CD4-positive, alpha-beta T cell treated with Interleukin-1 beta for 1 hour (primary cell): ENCODE results near the gene RNF123.
"Not testable (repeated sequence)": the region's sequence is repeated elsewhere in the genome, so short reads cannot be mapped to it uniquely, and the experiment has no call there.

Source experiments
- DNase-seq, 2 donors: peaks; one replicate each; pipeline ENCODE4 v3.0.0-alpha.2; 2020 to 2022

The RNF123 gene

DNA sequence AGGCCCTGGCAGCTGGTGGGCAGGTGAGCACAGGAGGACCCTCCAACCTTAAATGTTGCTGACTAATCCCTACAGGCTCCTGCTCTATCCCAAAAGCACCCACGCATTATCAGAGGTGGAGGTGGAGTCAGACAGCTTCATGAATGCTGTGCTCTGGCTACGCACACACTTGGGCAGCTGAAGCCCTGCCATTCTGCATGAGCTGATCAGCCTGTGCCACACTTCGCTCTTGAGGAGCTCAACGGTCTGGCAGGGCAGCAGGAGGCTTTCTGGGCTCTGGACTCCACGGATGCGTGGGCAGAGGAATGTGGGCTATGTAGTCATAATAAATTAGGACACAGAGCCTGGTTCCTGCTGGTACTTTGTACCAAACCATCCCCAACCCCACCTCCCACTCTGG is 6.2 kb upstream of the RNF123 start:
- no peak for DNase-seq

DNA sequence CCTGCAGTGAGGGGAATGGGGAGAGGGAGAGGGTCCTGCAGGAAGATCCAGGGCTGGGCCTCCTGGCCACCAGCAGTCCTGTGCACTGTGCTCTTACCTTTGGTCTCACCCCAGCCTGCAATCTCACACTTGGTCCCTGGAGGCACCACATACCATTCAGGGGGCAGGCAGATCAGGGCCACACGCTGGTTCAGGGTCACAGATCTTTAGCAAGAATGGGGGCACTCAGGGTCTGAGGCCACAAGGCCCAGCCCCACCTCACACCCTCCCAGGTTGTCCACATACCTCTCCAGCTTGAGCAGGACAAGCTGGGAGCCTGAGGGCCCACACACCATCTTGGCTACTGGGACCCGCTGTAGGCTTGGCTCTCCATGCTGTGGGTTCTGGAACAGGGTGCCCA is 4.9 kb upstream of the RNF123 start:
- DNase-seq = not testable (repeated sequence)

DNA sequence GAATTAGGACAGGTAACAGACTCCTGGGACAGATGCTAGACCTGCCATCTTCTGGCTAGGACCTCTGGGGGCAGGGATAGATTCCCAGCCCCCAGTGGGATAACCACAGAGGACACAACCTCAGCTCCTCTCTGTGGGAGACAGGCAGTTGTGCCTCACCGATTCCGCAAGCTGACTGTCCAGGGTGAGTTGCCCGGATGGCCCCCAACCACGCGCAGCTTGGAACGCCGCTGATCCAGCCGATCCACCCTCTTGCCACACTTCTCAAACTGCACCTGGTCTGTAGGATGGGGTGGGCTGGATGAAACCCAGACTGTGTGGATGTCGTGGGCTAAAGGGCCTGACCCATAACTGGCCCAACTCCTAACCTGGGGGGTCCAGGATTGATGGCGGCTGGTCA is 4.3 kb upstream of the RNF123 start:
- not testable (repeated sequence) for DNase-seq

DNA sequence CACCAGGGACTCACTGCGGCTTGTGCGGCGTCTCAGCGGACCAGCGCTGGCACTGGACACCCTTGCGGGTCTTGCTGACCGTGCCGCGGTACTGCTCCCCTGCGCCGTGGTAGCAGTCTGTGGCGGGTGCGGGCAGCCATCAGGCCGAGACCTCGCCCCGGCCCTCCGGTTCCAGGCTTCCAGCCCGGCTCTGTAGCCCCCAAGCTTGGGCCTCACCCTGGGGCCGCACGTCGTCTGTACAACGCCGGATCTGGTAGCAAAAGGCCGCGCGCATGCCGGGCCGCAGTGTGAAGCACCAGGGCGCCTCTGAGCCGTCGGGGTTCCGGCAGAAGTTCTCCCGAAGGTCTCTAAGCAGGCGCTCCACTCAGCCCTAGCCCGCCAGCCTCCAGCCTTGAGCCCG is 3.5 kb upstream of the RNF123 start:
- DNase-seq = not testable (repeated sequence)

DNA sequence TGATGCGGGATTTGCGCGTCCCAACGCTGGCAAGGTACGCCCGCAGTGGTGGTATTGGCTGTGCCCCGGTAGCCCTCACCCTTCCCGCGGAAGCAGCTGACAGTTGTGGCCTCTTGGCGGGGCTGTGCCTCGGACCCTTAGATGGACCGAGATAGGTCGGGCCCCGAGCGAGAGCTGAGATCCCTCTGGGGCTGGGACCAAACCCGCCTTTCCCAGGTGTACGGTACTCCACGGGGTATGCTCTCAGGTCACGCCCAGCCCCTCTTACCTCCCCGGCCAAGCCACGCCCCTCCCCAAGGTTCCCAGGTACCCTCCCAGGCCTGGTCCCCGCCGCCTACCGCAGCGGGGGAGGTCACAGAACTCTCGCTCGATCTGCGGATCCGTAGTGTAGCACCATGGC is 3.0 kb upstream of the RNF123 start:
- peak; percentile 18 to 34 for DNase-seq

DNA sequence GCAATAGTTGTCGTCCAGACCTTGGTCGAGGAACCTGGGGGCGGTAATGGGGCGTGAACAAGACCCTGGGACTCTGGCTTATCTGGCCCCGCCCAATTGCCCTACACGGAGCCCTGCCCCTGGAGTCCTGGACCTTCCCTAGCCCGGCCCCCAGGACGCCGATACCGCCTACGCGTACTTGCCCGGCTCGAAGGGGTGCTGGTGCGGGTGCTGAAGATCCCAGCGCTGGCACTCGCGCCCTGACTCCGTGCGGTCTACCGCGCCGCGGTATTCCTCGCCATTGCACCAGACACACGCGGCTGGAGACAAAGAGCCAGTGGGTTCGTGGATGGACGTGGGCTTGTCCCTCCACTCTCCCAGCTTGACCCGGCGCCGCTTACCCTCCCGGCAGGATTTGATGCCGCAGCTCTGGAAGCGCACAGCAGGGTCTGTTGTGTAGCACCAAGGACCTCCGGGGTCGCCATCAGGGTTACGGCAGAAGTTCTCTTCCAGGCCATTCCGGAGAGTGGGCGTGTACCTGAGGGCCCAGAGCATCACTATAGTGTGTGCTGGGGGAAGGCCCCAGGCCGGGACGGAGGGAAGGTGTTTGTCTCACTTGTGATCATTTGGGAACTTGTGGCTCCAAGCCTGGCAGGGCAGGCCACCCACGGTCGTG is 2.5 kb upstream of the RNF123 start:
- DNase-seq = peak; percentile 37 to 43

DNA sequence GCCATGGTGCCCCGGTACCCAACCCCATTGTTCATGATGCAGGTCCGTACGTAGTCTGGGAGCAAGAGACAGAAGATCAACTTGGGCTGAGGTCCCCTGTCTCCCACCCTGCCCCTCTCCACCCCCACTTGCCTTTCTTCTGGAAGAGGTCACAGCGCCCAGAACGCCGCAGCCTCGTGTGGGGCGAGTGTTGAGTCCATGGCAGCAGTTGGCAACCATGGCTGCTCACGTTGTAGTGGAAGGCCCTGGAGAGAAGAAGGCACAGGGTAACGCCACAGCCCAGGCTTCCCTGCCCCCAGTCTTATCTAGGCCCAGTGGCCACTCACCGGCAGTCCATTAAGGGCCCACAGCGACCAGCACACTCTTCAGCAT is 1.9 kb upstream of the RNF123 start:
- not testable (repeated sequence) for DNase-seq

DNA sequence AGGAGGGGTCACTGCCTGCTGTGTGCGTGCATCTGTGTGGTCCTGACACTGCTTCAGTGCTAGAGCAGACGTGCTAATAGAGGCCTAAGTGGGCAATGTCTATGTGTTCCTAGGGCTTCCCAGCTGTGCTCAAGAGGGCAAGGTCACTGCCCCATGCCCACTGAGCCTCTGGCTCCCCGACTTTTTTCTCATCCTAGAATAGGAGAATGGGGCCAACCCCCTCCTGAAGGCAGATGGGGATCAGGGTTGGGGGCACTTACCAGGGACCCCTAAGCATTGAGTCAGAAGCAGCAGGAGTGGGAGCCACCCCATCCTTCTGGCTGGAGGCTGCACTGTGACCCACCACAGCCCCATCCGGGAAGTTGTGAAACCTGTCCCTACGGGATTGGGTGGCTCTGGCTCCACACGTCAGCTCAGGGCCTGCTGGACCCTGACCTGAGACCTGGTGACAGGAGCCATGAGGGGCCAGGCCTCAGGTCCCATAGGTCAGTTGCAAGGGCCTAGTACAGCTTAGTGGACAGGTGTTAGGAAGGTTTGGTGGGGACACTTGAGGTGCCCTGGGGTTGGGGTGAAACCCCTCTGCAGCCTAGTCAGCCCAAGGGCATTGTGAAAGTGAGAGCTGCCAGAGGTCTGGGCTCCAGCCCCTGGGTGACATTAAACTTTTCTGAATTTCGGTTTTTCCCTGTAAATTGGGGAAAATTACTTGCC is 865 bp upstream of the RNF123 start:
- DNase-seq = not testable (repeated sequence)

DNA sequence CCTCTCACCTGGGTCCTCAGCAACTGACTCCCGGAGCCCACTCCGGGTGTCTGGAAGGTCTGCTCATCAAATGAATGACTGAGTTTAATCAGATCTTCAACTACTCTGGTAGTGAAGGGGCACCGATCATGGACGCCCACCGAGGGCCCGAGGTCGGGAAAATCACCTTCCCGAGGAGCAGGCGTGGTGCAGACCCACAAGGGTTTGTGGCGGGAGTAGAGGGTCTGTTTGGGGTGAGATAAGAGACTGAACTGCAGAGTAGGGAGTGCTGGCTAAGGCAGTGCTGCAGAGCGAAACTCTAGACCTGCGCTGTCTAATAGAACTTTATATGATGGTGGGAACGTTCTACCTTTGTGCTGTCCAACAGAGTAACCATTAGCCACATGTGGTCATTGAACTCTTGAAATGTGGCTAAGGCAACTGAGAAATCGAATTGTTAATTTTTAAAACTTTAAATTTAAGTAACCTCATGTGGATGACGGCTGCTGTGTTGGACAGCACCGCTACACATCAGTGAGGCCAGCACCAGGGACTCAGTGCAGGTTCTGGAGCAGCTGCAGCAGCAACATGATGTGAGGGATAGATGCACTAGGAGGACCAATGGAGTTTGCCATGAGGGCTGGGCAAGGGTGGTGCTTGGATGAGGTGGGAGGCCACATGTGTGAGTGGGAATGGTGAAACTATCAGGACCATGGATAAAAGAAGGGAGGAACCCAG is 709 bp downstream of the RNF123 start:
- DNase-seq = not testable (repeated sequence)

DNA sequence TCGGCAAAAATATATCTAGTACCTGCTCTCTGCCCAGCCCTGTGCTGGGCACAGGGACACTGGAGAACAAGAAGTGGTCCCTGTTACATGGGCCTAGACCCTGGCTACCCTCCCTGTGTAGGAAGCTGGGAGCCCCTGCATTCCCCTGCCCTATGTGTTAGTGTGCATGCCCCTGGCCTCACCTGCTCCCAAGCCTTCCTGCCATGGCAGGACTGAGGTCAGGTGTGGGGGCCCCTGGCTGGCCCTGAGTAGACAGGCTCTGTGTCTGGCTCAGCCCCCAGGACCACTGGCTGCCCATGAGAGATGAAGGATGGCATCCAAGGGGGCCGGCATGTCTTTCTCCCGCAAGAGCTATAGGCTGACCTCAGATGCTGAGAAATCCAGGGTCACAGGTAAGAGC is 1.5 kb downstream of the RNF123 start:
- DNase-seq = not testable (repeated sequence)

DNA sequence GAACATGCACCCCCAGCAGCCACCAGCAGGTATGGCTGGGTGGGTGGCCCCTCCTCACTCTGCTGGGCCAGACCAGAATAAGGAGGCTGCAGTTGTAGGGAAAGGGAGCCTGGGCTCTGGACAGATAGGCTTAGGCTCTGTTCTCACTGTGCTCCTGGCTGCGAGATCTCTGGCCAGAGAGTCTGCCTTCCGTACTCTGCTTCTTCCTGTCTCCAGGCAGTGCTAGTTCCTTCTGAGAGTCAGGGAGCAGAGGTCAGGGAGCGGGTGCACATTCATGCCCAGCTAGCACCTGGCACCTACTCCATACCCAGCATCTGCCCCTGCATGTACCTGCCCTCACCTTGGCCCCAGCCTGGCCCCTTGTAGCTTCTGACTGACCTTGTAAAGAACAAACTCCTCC is 2.1 kb downstream of the RNF123 start:
- not testable (repeated sequence) for DNase-seq

DNA sequence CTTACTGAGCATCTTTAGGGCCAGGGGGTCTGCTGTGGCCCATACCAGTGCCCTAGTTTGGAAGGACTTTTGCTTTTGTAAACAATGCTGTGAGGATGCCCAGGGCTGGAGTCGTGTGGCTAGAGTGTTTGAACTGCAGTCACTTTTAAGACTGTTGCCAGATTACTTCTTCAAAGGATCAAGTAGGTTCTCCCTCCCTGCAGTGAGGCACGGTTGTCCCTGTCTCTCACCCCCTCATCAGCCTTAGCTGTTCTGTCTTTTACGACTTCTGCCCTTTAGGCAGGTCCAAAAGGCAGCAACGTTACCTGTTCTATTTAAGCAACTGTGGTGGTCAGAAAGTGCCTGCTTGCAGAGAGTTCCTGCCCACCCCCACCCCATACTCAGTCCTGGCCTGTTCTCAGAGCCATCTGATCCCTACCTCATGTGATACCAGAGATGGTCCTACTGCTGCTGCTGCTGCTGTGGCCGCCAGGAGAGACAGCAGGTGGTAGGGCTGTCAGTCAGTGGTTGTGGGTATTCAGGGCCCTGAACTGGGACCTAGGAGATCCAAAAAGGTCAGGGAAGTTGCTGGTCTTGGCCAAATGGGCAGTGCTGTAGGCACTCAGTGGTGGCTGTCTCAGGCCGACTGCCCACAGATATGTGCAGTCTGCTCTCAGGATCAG is 5.2 kb downstream of the RNF123 start:
- not testable (repeated sequence) for DNase-seq

DNA sequence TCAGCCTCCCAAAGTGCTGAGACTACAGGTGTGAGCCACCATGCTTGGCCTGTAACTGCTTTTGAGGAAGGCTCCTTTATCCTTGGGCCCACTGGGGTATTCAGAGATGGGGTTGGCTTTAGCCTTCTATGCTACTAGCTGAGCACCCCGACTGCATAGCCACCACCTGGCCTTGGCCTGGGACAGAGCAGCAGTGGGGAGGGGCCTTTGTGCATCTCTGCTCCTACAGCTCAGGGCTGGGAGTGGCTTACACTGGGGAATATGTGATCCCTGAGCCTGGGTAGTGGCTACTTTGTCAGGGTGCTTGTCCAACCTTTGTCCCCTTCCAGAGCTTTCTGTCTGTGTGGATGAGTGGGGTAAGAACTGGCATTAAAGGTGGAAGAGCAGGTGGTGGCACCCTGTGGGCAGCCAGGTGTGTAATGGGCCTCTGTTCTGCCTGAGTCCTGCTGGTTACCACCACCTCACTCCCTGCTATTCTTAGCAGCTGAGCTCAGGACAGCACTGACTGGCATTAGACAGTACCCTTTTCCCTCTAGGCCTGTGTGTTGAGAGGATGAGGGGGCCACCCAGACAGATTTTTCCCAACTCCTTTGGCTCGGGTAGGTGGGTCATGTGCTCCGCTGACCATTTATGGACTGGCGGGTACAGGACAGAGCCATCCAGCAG is 6.1 kb downstream of the RNF123 start:
- not testable (repeated sequence) for DNase-seq

DNA sequence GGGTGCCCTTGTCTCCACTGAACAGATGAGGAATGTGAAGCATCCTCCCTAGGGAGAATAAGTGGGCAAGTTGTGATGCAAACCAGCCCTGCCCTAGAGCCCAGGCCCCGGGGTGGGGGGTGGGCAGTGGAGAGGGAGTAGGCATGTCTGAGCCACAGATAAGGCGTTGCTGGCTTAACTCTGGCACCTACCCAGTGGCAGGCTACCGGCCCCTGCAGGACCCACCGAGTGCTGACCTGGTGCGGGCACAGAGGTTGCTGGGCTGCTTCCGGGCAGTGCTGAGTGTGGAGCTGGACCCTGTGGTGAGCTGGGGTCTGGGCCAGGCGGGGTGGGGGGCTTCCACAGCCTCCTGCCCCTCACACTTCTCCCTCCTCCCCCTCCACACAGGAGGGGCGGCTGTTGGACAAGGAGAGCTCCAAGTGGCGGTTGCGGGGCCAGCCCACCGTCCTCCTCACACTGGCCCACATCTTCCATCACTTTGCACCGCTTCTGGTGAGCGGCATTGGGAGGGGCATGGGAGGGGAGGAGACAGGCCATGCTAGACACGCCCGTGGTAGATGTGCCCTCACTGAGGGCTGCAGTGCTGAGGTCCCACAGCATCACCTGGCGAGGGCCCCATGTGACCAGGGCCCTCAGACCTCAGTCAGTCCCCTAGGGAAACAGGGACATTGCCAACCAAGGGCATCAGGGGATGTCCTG is 10.1 kb downstream of the RNF123 start:
- no peak for DNase-seq

DNA sequence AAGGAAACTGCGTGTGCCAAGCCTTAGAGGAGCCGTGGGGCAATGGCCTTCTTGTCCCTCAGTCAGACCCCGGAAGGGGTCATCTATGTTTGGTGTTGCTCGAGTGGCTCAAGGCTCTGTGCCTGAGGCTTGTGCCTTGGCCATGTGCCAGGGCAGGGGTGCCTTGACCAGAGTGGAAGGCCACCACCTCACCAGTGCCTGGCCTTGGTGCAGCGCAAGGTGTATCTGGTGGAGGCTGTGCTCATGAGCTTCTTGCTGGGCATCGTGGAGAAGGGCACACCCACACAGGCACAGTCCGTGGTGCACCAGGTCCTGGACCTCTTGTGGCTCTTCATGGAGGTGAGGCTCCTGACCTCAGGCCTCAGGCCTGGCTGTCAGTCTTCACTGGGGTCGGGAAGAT is 10.7 kb downstream of the RNF123 start:
- DNase-seq = no peak

DNA sequence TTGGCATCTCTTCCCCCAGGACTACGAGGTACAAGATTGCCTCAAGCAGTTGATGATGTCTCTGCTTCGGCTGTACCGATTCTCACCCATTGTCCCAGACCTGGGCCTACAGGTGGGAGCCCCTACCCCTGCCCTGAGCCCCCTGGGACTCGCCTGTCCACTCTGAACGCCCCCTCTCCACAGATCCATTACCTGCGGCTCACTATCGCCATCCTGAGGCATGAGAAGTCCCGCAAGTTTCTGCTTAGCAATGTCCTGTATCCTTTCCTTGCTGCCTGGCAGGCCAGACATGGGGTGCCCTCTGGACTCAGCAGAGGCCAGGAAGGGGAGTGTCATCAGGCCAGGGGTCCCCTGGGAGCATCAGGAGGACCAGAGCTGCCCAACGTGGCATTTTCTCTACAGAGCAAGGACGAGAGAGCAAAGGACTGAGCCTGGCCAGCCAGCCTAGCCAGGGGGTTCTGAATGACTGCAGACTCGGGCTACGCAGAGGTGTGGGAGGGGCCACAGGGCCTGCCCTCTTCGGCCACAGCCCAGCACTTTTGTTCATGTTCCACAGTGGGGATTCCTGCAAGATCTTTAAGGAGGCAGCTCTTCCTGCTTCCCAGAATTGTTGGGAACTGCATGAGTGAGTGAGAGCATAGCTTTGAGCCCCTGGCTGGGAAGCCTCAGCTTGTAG is 11.2 kb downstream of the RNF123 start:
- DNase-seq = no peak

DNA sequence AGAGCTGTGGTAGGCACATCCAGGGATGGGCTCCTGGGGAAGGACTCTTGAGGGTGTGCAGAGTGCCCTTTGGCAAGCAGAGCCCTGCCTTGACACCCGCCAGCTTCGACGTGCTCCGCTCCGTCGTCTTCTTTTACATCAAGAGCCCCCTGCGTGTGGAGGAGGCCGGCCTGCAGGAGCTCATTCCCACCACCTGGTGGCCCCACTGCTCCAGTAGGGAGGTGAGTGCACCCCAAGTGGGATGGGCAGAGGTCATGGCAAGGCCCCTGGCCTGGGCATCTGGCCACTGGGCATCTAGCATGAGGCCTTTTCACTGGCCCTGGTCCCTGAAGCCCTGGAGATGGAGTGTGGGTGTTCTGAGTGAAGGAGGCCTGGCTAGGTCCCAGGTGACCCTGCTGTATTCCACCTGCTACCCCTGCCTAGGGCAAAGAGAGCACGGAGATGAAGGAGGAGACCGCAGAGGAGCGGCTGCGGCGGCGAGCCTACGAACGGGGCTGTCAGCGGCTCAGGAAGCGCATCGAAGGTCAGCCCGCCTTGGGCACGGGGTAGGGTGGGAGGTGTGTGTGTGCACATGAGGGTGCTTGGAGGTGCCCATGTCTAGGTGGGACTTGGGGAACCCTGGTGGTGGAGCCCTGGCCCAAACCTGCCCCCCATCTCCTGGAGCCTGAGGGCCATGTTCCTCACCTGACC is 12.2 kb downstream of the RNF123 start:
- no peak for DNase-seq

DNA sequence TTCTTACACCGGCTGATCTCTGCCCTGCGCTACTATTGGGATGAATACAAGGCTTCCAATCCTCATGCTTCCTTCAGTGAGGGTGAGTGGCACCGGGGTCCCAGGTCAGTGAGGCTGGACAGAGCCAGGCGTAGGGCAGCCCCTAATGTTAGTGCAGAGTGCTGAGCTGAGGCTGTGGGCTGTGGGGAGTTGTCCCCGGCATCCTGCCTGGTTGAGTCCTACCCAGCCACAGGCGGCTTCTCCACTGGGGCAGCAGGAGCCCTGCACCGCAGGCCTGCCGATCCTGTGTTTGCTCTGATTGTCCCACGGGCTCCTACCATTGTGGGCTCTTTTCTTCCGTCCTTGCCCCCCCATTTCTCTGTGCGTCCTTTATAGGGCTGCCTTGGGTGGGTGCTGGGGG is 13.3 kb downstream of the RNF123 start:
- DNase-seq = no peak

DNA sequence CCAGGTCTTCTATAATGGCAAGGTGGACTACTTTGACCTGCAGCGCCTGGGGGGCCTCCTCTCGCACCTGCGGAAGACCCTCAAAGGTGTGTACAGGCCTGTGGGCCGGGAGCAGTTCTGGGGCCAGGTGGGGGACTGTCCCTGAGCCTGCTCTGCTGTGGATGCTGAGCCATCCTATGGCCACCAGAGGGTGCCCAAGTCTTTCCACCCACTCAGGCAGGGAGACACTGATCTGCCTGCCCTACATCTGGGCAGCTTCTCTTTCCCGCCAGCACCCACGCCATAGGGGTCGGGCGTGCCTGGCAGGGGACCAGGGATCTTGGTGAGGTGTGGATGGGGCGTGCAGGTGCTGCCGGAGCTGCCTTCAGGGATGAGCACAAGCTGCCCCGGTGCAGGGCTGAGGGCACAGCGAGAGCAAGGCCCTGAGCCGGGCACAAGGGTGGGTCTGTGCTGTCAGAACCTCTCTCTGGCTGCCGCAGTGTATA is 14.1 kb downstream of the RNF123 start:
- peak; percentile 74 to 77 for DNase-seq

DNA sequence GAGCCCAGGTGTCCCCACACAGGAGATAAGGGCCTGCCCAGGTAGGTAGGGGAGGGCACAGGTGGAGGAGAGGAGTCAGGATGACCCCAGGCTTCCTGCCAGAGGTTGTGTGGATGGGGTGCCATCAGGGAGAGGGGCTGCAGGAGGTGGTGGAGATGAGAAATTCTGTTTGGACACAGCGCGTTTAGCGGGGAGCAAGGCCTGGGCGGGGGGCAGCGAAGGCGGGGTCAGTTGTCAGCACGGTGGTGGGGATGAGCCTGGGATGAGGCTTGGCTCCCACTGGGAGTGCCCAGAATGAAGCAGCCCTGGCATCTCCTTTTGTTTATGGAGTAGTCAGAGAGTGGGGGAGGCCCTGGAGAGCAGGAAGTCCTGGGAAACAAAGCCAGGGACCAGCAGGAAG is 14.6 kb downstream of the RNF123 start:
- no peak for DNase-seq

DNA sequence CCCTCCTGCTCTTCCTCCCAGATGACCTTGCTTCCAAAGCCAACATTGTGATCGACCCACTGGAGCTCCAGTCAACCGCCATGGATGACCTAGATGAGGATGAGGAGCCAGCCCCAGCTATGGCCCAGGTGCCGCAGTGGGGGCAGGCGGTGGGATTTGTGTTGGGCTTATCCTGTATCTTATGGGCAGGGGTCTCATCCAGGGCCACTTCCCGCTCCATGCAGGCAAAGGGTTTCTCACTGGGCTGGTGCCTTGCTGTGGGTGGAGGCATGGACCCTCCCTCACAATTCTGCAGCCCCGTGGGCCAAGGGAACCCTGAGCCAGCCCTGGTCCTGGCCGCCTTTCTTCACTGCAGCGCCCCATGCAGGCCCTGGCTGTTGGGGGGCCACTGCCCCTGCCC is 15.3 kb downstream of the RNF123 start:
- no peak for DNase-seq
